ENCODE data around the gene ZNF764.

The ZNF764 gene

GRCh38 chr16:30585400-30586191 is 27.4 kb upstream of the ZNF764 start, which contains the start of gene ZNF785:
ZNF785 (minus strand) TSS chr16:30585697; CDS start chr16:30585611, 86 bp downstream.
- Histone ChIP-seq H3K36me3 (ENCODE audit: low read length) (no peaks in the 10 kb centered on the region), H3K9me3 (ENCODE audit: insufficient read depth, low read length) (no peaks in the 10 kb centered on the region), H3F3A (ENCODE audit: insufficient read depth) (no peaks in the 10 kb centered on the region), H3K79me2 (ENCODE audit: insufficient read depth, low read length) (no peaks in the 10 kb centered on the region), H3K27me3 (ENCODE audit: low read length) (no peaks in the 10 kb centered on the region), H2AFZ (ENCODE audit: low read depth, low read length, severe bottlenecking) (peak within 1 kb of the TSS; percentile 66), H3K4me3 (ENCODE audit: insufficient read depth, low read length, poor library complexity, severe bottlenecking) (no peak within 1 kb of the TSS), H3K4me2 (ENCODE audit: low read depth, low read length, poor library complexity, severe bottlenecking) (peak within 1 kb of the TSS; percentile 16), H3K9me2 (replicated peaks; ENCODE audit: insufficient read depth, low read length) (no peaks in the 10 kb centered on the region), H4K20me1 (ENCODE audit: low read depth, low read length) (no peaks in the 10 kb centered on the region), H3K9ac (ENCODE audit: low read length) (no peak within 1 kb of the TSS), H3K27ac (ENCODE audit: low read depth, low read length) (no peak within 1 kb of the TSS)
- TF ChIP-seq EZH2phosphoT487 (conservative IDR thresholded peaks at IDR 0.05; ENCODE audit: low read length) = no peak
- TF ChIP-seq CTCF (IDR thresholded peaks at IDR 0.05; ENCODE audit: insufficient read depth, low read length, poor library complexity, severe bottlenecking) = peak; percentile 24

- no peaks in the 10 kb centered on the region for H3K27me3 ChIP-seq (ENCODE audit: low read length)
- no peaks in the 10 kb centered on the region for H3K79me2 ChIP-seq (ENCODE audit: insufficient read depth, low read length)
- H3K9me2 ChIP-seq (replicated peaks; ENCODE audit: insufficient read depth, low read length) = no peaks in the 10 kb centered on the region
- no peaks in the 10 kb centered on the region for H3K9me3 ChIP-seq (ENCODE audit: insufficient read depth, low read length)
- no peaks in the 10 kb centered on the region for H4K20me1 ChIP-seq (ENCODE audit: low read depth, low read length)
- no peak overlapping the region for H2AFZ ChIP-seq (ENCODE audit: low read depth, low read length, severe bottlenecking)
- no peaks in the 10 kb centered on the region for H3F3A ChIP-seq (ENCODE audit: insufficient read depth)
- H3K4me2 ChIP-seq (ENCODE audit: low read depth, low read length, poor library complexity, severe bottlenecking) = no peak overlapping the region
- H3K36me3 ChIP-seq (ENCODE audit: low read length) = no peaks in the 10 kb centered on the region
- TF ChIP-seq CTCF (IDR thresholded peaks at IDR 0.05; ENCODE audit: insufficient read depth, low read length, poor library complexity, severe bottlenecking) (no peak), EZH2phosphoT487 (conservative IDR thresholded peaks at IDR 0.05; ENCODE audit: low read length) (no peak)
- no peak overlapping the region for H3K4me3 ChIP-seq (ENCODE audit: insufficient read depth, low read length, poor library complexity, severe bottlenecking)
- no peak overlapping the region for H3K27ac ChIP-seq (ENCODE audit: low read depth, low read length)
- no peak overlapping the region for H3K9ac ChIP-seq (ENCODE audit: low read length)
These were observed 26.8 kb upstream of the ZNF764 start for GRCh38 chr16:30585022-30585399.

GRCh38 chr16:30582611-30583340 is 24.6 kb upstream of the ZNF764 start:
- Histone ChIP-seq H3K4me3 (ENCODE audit: insufficient read depth, low read length, poor library complexity, severe bottlenecking) (no peak overlapping the region), H3K9me3 (ENCODE audit: insufficient read depth, low read length) (no peaks in the 10 kb centered on the region), H3K27me3 (ENCODE audit: low read length) (no peaks in the 10 kb centered on the region), H3F3A (ENCODE audit: insufficient read depth) (no peaks in the 10 kb centered on the region), H3K27ac (ENCODE audit: low read depth, low read length) (no peak overlapping the region), H3K79me2 (ENCODE audit: insufficient read depth, low read length) (no peaks in the 10 kb centered on the region), H3K9me2 (replicated peaks; ENCODE audit: insufficient read depth, low read length) (no peaks in the 10 kb centered on the region), H2AFZ (ENCODE audit: low read depth, low read length, severe bottlenecking) (no peak overlapping the region), H4K20me1 (ENCODE audit: low read depth, low read length) (no peaks in the 10 kb centered on the region), H3K4me2 (ENCODE audit: low read depth, low read length, poor library complexity, severe bottlenecking) (no peak overlapping the region), H3K9ac (ENCODE audit: low read length) (no peak overlapping the region), H3K36me3 (ENCODE audit: low read length) (no peaks in the 10 kb centered on the region)
- TF ChIP-seq EZH2phosphoT487 (conservative IDR thresholded peaks at IDR 0.05; ENCODE audit: low read length) = no peak
- no peak for TF ChIP-seq CTCF (IDR thresholded peaks at IDR 0.05; ENCODE audit: insufficient read depth, low read length, poor library complexity, severe bottlenecking)
